ENCODE data around the gene PLB1.

PLB1 gene

DNA sequence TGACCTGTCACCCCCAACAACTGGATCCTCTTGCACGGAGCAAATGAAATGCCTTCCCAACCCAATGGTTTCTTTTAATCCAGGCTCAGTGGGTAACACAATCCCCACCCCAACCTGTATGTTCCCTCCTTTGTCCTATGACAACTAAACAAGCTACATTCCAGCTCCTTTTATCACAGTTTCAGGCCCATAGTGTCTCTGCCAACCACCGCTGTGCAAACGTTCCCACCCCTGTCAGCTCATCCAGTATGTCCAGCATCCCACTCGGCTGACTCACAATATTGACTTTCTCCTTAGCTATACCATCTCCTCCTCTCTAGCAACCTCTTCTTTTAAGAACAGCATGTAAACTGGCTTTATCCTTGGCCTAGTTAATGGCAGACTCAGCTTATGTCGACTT is 137.9 kb downstream of the PLB1 start:
- no peak for DNase-seq
- H3K36me3 ChIP-seq = no peaks in the 10 kb centered on the region
- no peak for TF ChIP-seq CTCF (IDR thresholded peaks at IDR 0.05; ENCODE audit: low read depth, low read length)
- H3K4me3 ChIP-seq (ENCODE audit: low read depth, low read length) = no peak overlapping the region
- no peaks in the 10 kb centered on the region for H3K27me3 ChIP-seq (ENCODE audit: insufficient read depth, low read depth, severe bottlenecking)
- no peak overlapping the region for H3K27ac ChIP-seq
- no peaks in the 10 kb centered on the region for H3K9me3 ChIP-seq (ENCODE audit: severe bottlenecking)

DNA sequence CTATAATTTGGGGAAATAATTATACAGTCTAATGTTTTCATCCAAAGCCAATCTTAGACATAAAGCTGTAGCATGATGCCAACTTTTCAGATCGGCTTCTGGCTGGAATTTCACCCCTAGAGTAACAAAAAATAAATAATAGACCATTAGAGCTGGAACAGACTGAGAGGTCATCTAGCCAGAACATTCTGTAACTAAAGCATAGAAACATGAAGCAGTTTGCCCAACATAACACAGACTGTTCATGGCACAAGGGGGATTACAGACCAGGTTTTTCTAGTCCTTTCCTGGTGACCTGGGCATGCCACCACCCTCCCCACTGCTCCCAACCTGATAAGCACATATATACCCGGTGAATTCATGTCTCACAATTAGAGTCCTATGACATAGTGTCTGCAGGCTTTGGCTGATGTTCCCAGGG is 139.3 kb downstream of the PLB1 start:
- Histone ChIP-seq H3K4me3 (ENCODE audit: low read depth, low read length) (no peak overlapping the region), H3K36me3 (no peaks in the 10 kb centered on the region), H3K27me3 (ENCODE audit: insufficient read depth, low read depth, severe bottlenecking) (no peaks in the 10 kb centered on the region), H3K9me3 (ENCODE audit: severe bottlenecking) (no peaks in the 10 kb centered on the region), H3K27ac (no peak overlapping the region)
- no peak for DNase-seq
- no peak for TF ChIP-seq CTCF (IDR thresholded peaks at IDR 0.05; ENCODE audit: low read depth, low read length)

DNA sequence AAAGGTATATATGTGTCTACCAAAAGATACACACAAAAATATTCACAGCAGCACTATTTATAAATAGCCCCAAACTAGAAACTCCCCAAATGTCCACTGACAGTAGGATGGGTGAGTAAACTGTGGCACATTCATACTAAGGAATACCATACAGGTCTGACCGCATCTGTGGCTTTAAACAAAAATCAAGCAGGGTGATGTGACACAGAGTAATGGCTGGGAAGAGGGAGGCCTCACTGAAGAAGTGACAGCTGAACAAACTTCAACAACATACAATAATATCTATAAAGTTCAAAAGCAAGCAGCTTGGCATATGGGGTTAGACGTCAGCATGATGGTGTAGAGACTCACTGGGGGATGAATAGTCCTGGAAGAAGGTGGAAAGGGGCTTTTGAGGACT is 140.6 kb downstream of the PLB1 start:
- H3K4me3 ChIP-seq (ENCODE audit: low read depth, low read length) = no peak overlapping the region
- no peak for TF ChIP-seq CTCF (IDR thresholded peaks at IDR 0.05; ENCODE audit: low read depth, low read length)
- H3K27ac ChIP-seq = no peak overlapping the region
- H3K27me3 ChIP-seq (ENCODE audit: insufficient read depth, low read depth, severe bottlenecking) = no peaks in the 10 kb centered on the region
- DNase-seq = no peak
- no peaks in the 10 kb centered on the region for H3K9me3 ChIP-seq (ENCODE audit: severe bottlenecking)
- no peaks in the 10 kb centered on the region for H3K36me3 ChIP-seq

DNA sequence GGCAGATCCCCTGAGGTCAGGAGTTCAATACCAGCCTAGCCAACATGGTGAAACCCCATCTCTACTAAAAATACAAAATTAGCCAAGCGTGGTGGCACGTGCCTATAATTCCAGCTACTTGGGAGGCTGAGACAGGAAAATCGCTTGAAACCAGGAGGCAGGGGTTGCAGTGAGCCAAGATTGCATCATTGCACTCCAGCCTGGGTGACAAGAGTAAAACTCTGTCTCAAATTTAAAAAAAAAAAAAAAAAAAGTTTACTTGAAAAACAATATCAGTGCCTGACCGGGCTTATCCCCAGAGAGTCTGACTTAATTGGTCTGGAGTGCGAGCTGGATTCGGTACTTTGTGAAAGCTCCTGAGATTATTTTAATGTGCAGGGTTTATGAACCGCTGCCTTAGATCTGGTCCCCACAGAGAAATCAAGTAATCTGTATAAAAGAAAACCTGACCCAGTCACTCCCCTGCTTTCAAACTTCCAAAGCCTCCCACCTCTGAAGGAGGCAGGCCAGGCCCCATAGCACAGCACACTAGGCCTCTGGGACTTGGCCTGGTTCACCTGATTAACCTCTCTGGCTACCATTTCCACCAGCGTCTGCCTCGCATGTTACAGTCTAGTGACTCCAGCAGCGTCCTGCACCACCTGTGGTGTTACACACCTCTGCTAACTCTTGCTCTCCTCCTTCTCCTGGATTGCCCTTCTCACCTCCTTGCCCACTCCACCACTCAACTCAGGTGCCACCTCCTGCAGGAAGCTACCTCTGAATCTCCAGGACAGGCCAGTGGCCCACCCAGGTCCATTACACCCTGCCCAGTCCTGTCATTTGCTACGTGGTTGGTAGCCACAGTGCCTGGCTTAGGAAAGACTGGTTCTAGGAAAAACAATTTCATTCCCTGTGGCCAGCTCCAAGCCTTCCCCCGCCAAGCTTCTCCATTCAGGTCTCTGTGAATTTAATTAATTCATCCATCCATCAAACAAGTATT is 141.5 kb downstream of the PLB1 start:
- no peak overlapping the region for H3K27ac ChIP-seq
- no peak overlapping the region for H3K4me3 ChIP-seq (ENCODE audit: low read depth, low read length)
- no peaks in the 10 kb centered on the region for H3K9me3 ChIP-seq (ENCODE audit: severe bottlenecking)
- no peak for DNase-seq
- no peaks in the 10 kb centered on the region for H3K36me3 ChIP-seq
- no peak for TF ChIP-seq CTCF (IDR thresholded peaks at IDR 0.05; ENCODE audit: low read depth, low read length)
- no peaks in the 10 kb centered on the region for H3K27me3 ChIP-seq (ENCODE audit: insufficient read depth, low read depth, severe bottlenecking)

DNA sequence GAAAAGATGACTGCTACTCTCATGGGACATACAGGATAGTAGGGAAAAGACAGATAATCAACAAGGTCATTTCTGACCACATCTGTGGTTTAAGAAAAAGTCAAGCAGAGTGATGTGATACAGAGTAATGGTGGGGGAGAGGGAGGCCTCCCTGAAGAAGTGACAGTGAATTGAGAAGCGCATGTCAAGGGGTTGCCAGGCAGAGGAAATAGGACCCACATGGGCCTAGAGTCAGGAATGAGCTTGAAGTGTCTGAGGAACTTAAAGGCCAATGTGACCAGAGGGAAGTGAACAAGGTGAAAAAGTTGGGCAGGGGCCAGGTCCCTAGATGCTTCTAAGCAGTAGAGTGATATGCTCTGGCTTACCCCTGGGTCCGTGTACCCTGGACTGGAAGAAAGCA is 142.2 kb downstream of the PLB1 start:
- no peak for DNase-seq
- Histone ChIP-seq H3K9me3 (ENCODE audit: severe bottlenecking) (no peaks in the 10 kb centered on the region), H3K27ac (no peak overlapping the region), H3K36me3 (no peaks in the 10 kb centered on the region), H3K27me3 (ENCODE audit: insufficient read depth, low read depth, severe bottlenecking) (no peaks in the 10 kb centered on the region), H3K4me3 (ENCODE audit: low read depth, low read length) (no peak overlapping the region)
- no peak for TF ChIP-seq CTCF (IDR thresholded peaks at IDR 0.05; ENCODE audit: low read depth, low read length)

Data from WERI-Rb-1 (cell line).